ENCODE measurements around the gene STT3B. TPM values are rescaled to one million over a fixed set of nuclear protein-coding genes. Genes with fewer than 3 reads are reported as not detected.

Gene STT3B
- total and polyA plus RNA-seq, 2 of the 13 experiments (the other 11 are each of a cell fraction or from before 2014, with no cell fraction given): 85.0 to 205 TPM

GRCh38 chr3:31575448-31575847, 42.7 kb downstream of the STT3B start:
- ChIA-PET POLR2A (no interaction called here), CTCF (ENCODE audit: low intra/inter-chr PET ratio, low total read pairs) (no interaction called here)
- no peaks in the 10 kb centered on the region for H3K27me3 ChIP-seq (ENCODE audit: control insufficient read depth in 1 of 2, insufficient read depth in 2 of 2, low read length in 2 of 2)
- H3K4me2 ChIP-seq (ENCODE audit: low read depth, low read length): no peak overlapping the region
- peaks cover 28% of the 10 kb centered on the region for H3K4me1 ChIP-seq (ENCODE audit: insufficient read depth, low read length)
- H3K79me2 ChIP-seq (ENCODE audit: insufficient read depth, low read length): peaks cover 83% of the 10 kb centered on the region
- no TSS peak for BruUV-seq (replicated peaks)
- FAIRE-seq (no peak), DNase-seq (ENCODE audit: low spot score) (no peak), ATAC-seq (no peak)
- H3K9me3 ChIP-seq (ENCODE audit: low read length): no peaks in the 10 kb centered on the region
- intact Hi-C loops (cut with micrococcal nuclease; ENCODE audit: unreplicated experiment) (no loop called here), in situ Hi-C loops (cut with HindIII; ENCODE audit: extremely low pct_ligation_motif_present, low pct_unique_long_range_greater_than_20kb) (no loop called here)
- TF ChIP-seq ZNF275 (CRISPR knock-in tag; IDR thresholded peaks at IDR 0.05; ENCODE audit: borderline replicate concordance) (no peak), MAFF (IDR thresholded peaks at IDR 0.05; ENCODE audit: low read depth, low read length) (no peak), RBFOX2 (IDR thresholded peaks at IDR 0.05; ENCODE audit: low read depth, low read length) (no peak), ZNF782 (CRISPR knock-in tag; IDR thresholded peaks at IDR 0.05; ENCODE audit: borderline replicate concordance) (no peak)
- peaks cover 2 to 14% of the 10 kb centered on the region in 2 experiments for H3K36me3 ChIP-seq (replicated peaks in 1 of 2; ENCODE audit: control insufficient read depth in 1 of 2, insufficient read depth in 2 of 2, low read length in 2 of 2)
- H3K4me3 ChIP-seq (replicated peaks in 1 of 3; ENCODE audit: insufficient read depth in 1 of 3, low read depth in 2 of 3, low read length in 3 of 3): no peak overlapping the region
- no peak overlapping the region for H2AFZ ChIP-seq (ENCODE audit: low read length)
- H3K9ac ChIP-seq (ENCODE audit: insufficient read depth, low read depth, low read length): no peak overlapping the region
- peaks cover 22% of the 10 kb centered on the region for H4K20me1 ChIP-seq (ENCODE audit: insufficient read depth, low read length)
- WGBS (ENCODE audit: low lambda C conversion rate): 94% methylated on average over 2 of the region's 2 CpGs
- no peak overlapping the region for H3K27ac ChIP-seq (ENCODE audit: extremely low read length, insufficient read depth, low read length)

- H3K4me1 ChIP-seq (ENCODE audit: insufficient read depth, low read length): peaks cover 18% of the 10 kb centered on the region
- H3K36me3 ChIP-seq (replicated peaks in 1 of 2; ENCODE audit: control insufficient read depth in 1 of 2, insufficient read depth in 2 of 2, low read length in 2 of 2): peaks cover 2 to 14% of the 10 kb centered on the region in 2 experiments
- peaks cover 78% of the 10 kb centered on the region for H3K79me2 ChIP-seq (ENCODE audit: insufficient read depth, low read length)
- no peaks in the 10 kb centered on the region for H3K9me3 ChIP-seq (ENCODE audit: low read length)
- no peak overlapping the region for H2AFZ ChIP-seq (ENCODE audit: low read length)
- in situ Hi-C loops (cut with HindIII; ENCODE audit: extremely low pct_ligation_motif_present, low pct_unique_long_range_greater_than_20kb) (no loop called here), intact Hi-C loops (cut with micrococcal nuclease; ENCODE audit: unreplicated experiment) (no loop called here)
- FAIRE-seq (no peak), ATAC-seq (no peak), DNase-seq (ENCODE audit: low spot score) (no peak)
- CTCF ChIA-PET (ENCODE audit: low intra/inter-chr PET ratio, low total read pairs): no interaction called here
- no peak overlapping the region for H3K4me3 ChIP-seq (replicated peaks in 1 of 3; ENCODE audit: insufficient read depth in 1 of 3, low read depth in 2 of 3, low read length in 3 of 3)
- H3K27ac ChIP-seq (ENCODE audit: extremely low read length, insufficient read depth, low read length): no peak overlapping the region
- H3K27me3 ChIP-seq (ENCODE audit: control insufficient read depth in 1 of 2, insufficient read depth in 2 of 2, low read length in 2 of 2): no peaks in the 10 kb centered on the region
- POLR2A ChIA-PET: no interaction called here
- BruUV-seq (replicated peaks): no TSS peak
- H3K9ac ChIP-seq (ENCODE audit: insufficient read depth, low read depth, low read length): no peak overlapping the region
- 100% methylated on average over 1 of the region's 1 CpG for WGBS (ENCODE audit: low lambda C conversion rate)
- no peak overlapping the region for H3K4me2 ChIP-seq (ENCODE audit: low read depth, low read length)
- H4K20me1 ChIP-seq (ENCODE audit: insufficient read depth, low read length): peaks cover 11% of the 10 kb centered on the region
- no peak for TF ChIP-seq ZNF160 (CRISPR knock-in tag; IDR thresholded peaks at IDR 0.05)
- TF ChIP-seq MXD3 (CRISPR knock-in tag; IDR thresholded peaks at IDR 0.05): no peak
- no peak for TF ChIP-seq ZNF7 (CRISPR knock-in tag; IDR thresholded peaks at IDR 0.05)
- TF ChIP-seq ZNF317 (CRISPR knock-in tag; IDR thresholded peaks at IDR 0.05): no peak
- no peak for TF ChIP-seq HDAC1 (CRISPR knock-in tag; IDR thresholded peaks at IDR 0.05)
- TF ChIP-seq ZNF780A (CRISPR knock-in tag; IDR thresholded peaks at IDR 0.05): no peak
- no peak for TF ChIP-seq AKAP8 (CRISPR knock-in tag; IDR thresholded peaks at IDR 0.05)
- TF ChIP-seq DBP (CRISPR knock-in tag; IDR thresholded peaks at IDR 0.05; ENCODE audit: not compliant biosample characterization): no peak
- no peak for TF ChIP-seq SMAD1 (CRISPR knock-in tag; IDR thresholded peaks at IDR 0.05; ENCODE audit: borderline replicate concordance, low read depth)
- no peak for TF ChIP-seq REL (CRISPR knock-in tag; conservative IDR thresholded peaks at IDR 0.05)
- TF ChIP-seq ZFX (CRISPR knock-in tag; IDR thresholded peaks at IDR 0.05; ENCODE audit: low read depth): no peak
- no peak for TF ChIP-seq ZNF644 (CRISPR knock-in tag; IDR thresholded peaks at IDR 0.05; ENCODE audit: low read depth)
- TF ChIP-seq HOMEZ (CRISPR knock-in tag; IDR thresholded peaks at IDR 0.05; ENCODE audit: low read depth): no peak
Measured at GRCh38 chr3:31576521-31576920, 43.8 kb downstream of the STT3B start.
